ENCODE data around the gene GRAP2.
"Not testable (repeated sequence)": the region's sequence is repeated elsewhere in the genome, so short reads cannot be mapped to it uniquely, and the experiment has no call there.

GRAP2 gene

GRCh38 chr22:39970742-39971141, 69.9 kb downstream of the GRAP2 start:
- DNase-seq: no peak

- no peak for DNase-seq
Measured at GRCh38 chr22:39972641-39973040, 71.8 kb downstream of the GRAP2 start.

GRCh38 chr22:39973656-39974055, 72.8 kb downstream of the GRAP2 start:
- no peak for DNase-seq

- DNase-seq: no peak
Measured at GRCh38 chr22:39974065-39974464, 73.2 kb downstream of the GRAP2 start.

GRCh38 chr22:39979048-39979447, 78.2 kb downstream of the GRAP2 start:
- DNase-seq: no peak

- DNase-seq: no peak
Measured at GRCh38 chr22:39979458-39979857, 78.6 kb downstream of the GRAP2 start.

- no peak for DNase-seq
Measured at GRCh38 chr22:39980596-39980995, 79.7 kb downstream of the GRAP2 start.

- DNase-seq: no peak
Measured at GRCh38 chr22:39983346-39983745, 82.5 kb downstream of the GRAP2 start.

- no peak for DNase-seq
Measured at GRCh38 chr22:39984006-39984405, 83.1 kb downstream of the GRAP2 start.

- DNase-seq: no peak
Measured at GRCh38 chr22:39984746-39985145, 83.9 kb downstream of the GRAP2 start.

GRCh38 chr22:39985383-39986035, 84.6 kb downstream of the GRAP2 start:
- no peak for DNase-seq

- DNase-seq: no peak
Measured at GRCh38 chr22:39988386-39989114, 87.7 kb downstream of the GRAP2 start.

- no peak for DNase-seq
Measured at GRCh38 chr22:39989633-39990032, 88.7 kb downstream of the GRAP2 start.

- DNase-seq: no peak
Measured at GRCh38 chr22:39990686-39991085, 89.8 kb downstream of the GRAP2 start.

- no peak for DNase-seq
Measured at GRCh38 chr22:39991159-39991860, 90.4 kb downstream of the GRAP2 start.

GRCh38 chr22:39992088-39992826, 91.4 kb downstream of the GRAP2 start:
- no peak for DNase-seq

- not testable (repeated sequence) for DNase-seq
Measured at GRCh38 chr22:39992894-39993293, 92.0 kb downstream of the GRAP2 start.

- no peak for DNase-seq
Measured at GRCh38 chr22:39994041-39994565, 93.2 kb downstream of the GRAP2 start.

GRCh38 chr22:39994566-39995392, 93.9 kb downstream of the GRAP2 start, which contains the start of gene FAM83F:
Gene FAM83F, plus strand, starts transcription at chr22:39994954. Its CDS starts 89 bp downstream, at chr22:39995043.
- peak; percentile 37 for DNase-seq

- no peak for DNase-seq
Measured at GRCh38 chr22:39995393-39996252, 94.7 kb downstream of the GRAP2 start.

GRCh38 chr22:39996732-39997131, 95.8 kb downstream of the GRAP2 start:
- DNase-seq: no peak

All from NCI-H774 (cell line).